H9 (cell line): ENCODE results near the gene RAB11B. TPM values are rescaled to one million over a fixed set of nuclear protein-coding genes. Genes with fewer than 3 reads are reported as not detected.

Experiments used
- DNase-seq: peaks from one replicate; pipeline ENCODE4 v3.0.0-alpha.2; 2017
- H2AFZ ChIP-seq: one replicate; pipeline ENCODE4 v1.6.1; 2013; ENCODE audit warnings: mild to moderate bottlenecking, low read length, control low read depth, moderate library complexity
- H2AK5ac ChIP-seq: 2 replicates; pipeline ENCODE4 v1.6.1; 2013; ENCODE audit warnings: low read length, control low read depth, mixed read lengths; ENCODE audit not compliant: insufficient read length
- H2BK120ac ChIP-seq: one replicate; pipeline ENCODE4 v1.6.1; 2013; ENCODE audit warnings: low read depth, mild to moderate bottlenecking, low read length, control low read depth, inconsistent platforms; ENCODE audit not compliant: poor library complexity, severe bottlenecking
- H2BK12ac ChIP-seq: 2 replicates; pipeline ENCODE4 v1.6.1; 2013; ENCODE audit warnings: low read length, control low read depth, mixed read lengths, low read depth; ENCODE audit not compliant: insufficient read length
- H2BK15ac ChIP-seq: 2 replicates; pipeline ENCODE4 v1.6.1; 2013; ENCODE audit warnings: low read depth, low read length, control low read depth
- H2BK20ac ChIP-seq: one replicate; pipeline ENCODE4 v1.6.1; 2013; ENCODE audit warnings: low read depth, mild to moderate bottlenecking, low read length, control low read depth, inconsistent platforms; ENCODE audit not compliant: poor library complexity, severe bottlenecking
- H2BK5ac ChIP-seq: 2 replicates; pipeline ENCODE4 v1.6.1; 2013; ENCODE audit warnings: low read length, control low read depth, mixed read lengths; ENCODE audit not compliant: insufficient read length
- H3K14ac ChIP-seq: 2 replicates; pipeline ENCODE4 v1.6.1; 2013; ENCODE audit warnings: low read length, control low read depth; ENCODE audit not compliant: insufficient read depth
- H3K18ac ChIP-seq: 2 replicates; pipeline ENCODE4 v1.6.1; 2013; ENCODE audit warnings: low read depth, mild to moderate bottlenecking, mixed read lengths, low read length, control low read depth; ENCODE audit not compliant: insufficient read length
- H3K23ac ChIP-seq: 2 replicates; pipeline ENCODE4 v1.6.1; 2013; ENCODE audit warnings: low read length, control low read depth, mixed read lengths, low read depth; ENCODE audit not compliant: insufficient read length
- H3K23me2 ChIP-seq: 2 replicates; pipeline ENCODE4 v1.6.1; 2013; ENCODE audit warnings: low read depth, mild to moderate bottlenecking, mixed read lengths, low read length, control low read depth; ENCODE audit not compliant: insufficient read length, poor library complexity, severe bottlenecking
- H3K27ac ChIP-seq: 2 replicates; pipeline ENCODE4 v1.5.1; 2013; ENCODE audit warnings: low read length, control low read depth, mixed read lengths, low read depth; ENCODE audit not compliant: insufficient read length
- H3K27me3 ChIP-seq: 2 replicates; pipeline ENCODE4 v1.6.1; 2013; ENCODE audit warnings: low read length, control low read depth, inconsistent platforms; ENCODE audit not compliant: insufficient read depth
- H3K4ac ChIP-seq: 2 replicates; pipeline ENCODE4 v1.6.1; 2013; ENCODE audit warnings: low read depth, mild to moderate bottlenecking, control low read depth, inconsistent platforms, low read length, moderate library complexity
- H3K4me1 ChIP-seq: 2 replicates; pipeline ENCODE4 v1.6.1; 2013; ENCODE audit warnings: low read length, control low read depth, inconsistent platforms; ENCODE audit not compliant: insufficient read depth
- H3K4me2 ChIP-seq: 2 replicates; pipeline ENCODE4 v1.6.1; 2013; ENCODE audit warnings: low read length, control low read depth, mixed read lengths; ENCODE audit not compliant: insufficient read length, insufficient read depth
- H3K56ac ChIP-seq: 2 replicates; pipeline ENCODE4 v1.6.1; 2013; ENCODE audit warnings: low read depth, mild to moderate bottlenecking, mixed read lengths, low read length, control low read depth; ENCODE audit not compliant: insufficient read length
- H3K79me1 ChIP-seq: 2 replicates; pipeline ENCODE4 v1.6.1; 2013; ENCODE audit warnings: low read depth, mild to moderate bottlenecking, moderate library complexity, low read length, control low read depth, inconsistent platforms; ENCODE audit not compliant: insufficient read depth, poor library complexity, severe bottlenecking
- H3K79me2 ChIP-seq: 2 replicates; pipeline ENCODE4 v1.6.1; 2013; ENCODE audit warnings: low read length, control low read depth, inconsistent platforms; ENCODE audit not compliant: insufficient read depth
- H3K9ac ChIP-seq: 2 replicates; pipeline ENCODE4 v1.6.1; 2013; ENCODE audit warnings: low read length, control low read depth, mixed read lengths; ENCODE audit not compliant: insufficient read length; ENCODE audit errors: extremely low read depth
- H3K9me3 ChIP-seq: one replicate; pipeline ENCODE4 v1.6.1; 2013; ENCODE audit warnings: low read depth, low read length, inconsistent platforms; ENCODE audit not compliant: control insufficient read depth
- H3T11ph ChIP-seq: one replicate; pipeline ENCODE4 v1.6.1; 2013; ENCODE audit warnings: mild to moderate bottlenecking, low read length, control low read depth, inconsistent platforms
- H4K20me1 ChIP-seq: one replicate; pipeline ENCODE4 v1.6.1; 2013; ENCODE audit not compliant: control insufficient read depth, insufficient read length, insufficient read depth
- H4K5ac ChIP-seq: 2 replicates; pipeline ENCODE4 v1.6.1; 2013; ENCODE audit warnings: low read depth, mild to moderate bottlenecking, mixed read lengths, low read length, control low read depth; ENCODE audit not compliant: insufficient read length
- H4K8ac ChIP-seq: replicated peaks from 2 replicates; pipeline ENCODE4 v1.6.1; 2013; ENCODE audit warnings: low read length, control low read depth, mixed read lengths, low read depth; ENCODE audit not compliant: insufficient read length
- H4K91ac ChIP-seq: 2 replicates; pipeline ENCODE4 v1.6.1; 2013; ENCODE audit warnings: low read depth, mild to moderate bottlenecking, moderate library complexity, mixed read lengths, low read length, control low read depth; ENCODE audit not compliant: insufficient read length
- H3K27ac Mint-ChIP-seq, 3 experiments: 2 replicates in 2 of 3; 3 replicates in 1 of 3; pipeline ENCODE4 v1.8.0; 2020 to 2021; ENCODE audit warnings: mixed read lengths in 3 of 3, mild to moderate bottlenecking in 1 of 3, moderate library complexity in 1 of 3
- H3K27me3 Mint-ChIP-seq: 2 replicates; pipeline ENCODE4 v1.8.0; 2021; ENCODE audit warnings: low read depth, mild to moderate bottlenecking, moderate library complexity, mixed read lengths
- H3K36me3 Mint-ChIP-seq, 3 experiments: 2 replicates in 2 of 3; 3 replicates in 1 of 3; pipeline ENCODE4 v1.8.0; 2020 to 2021; ENCODE audit warnings: low read depth in 3 of 3, mixed read lengths in 3 of 3; ENCODE audit not compliant: insufficient read depth in 1 of 3
- H3K4me1 Mint-ChIP-seq, 2 experiments: 2 replicates each; pipeline ENCODE4 v1.8.0; 2020; ENCODE audit warnings: mixed read lengths in 2 of 2
- H3K4me3 Mint-ChIP-seq, 2 experiments: 2 replicates in 1 of 2; 3 replicates in 1 of 2; pipeline ENCODE4 v1.8.0; 2020 to 2021; ENCODE audit warnings: mild to moderate bottlenecking in 2 of 2, mixed read lengths in 2 of 2, moderate library complexity in 1 of 2
- H3K9me3 Mint-ChIP-seq, 2 experiments: 2 replicates in 1 of 2; 3 replicates in 1 of 2; pipeline ENCODE4 v1.8.0; 2020; ENCODE audit warnings: mild to moderate bottlenecking in 2 of 2, mixed read lengths in 2 of 2, moderate library complexity in 1 of 2
- WGBS: extraction: QIAGEN DNeasy Blood & Tissue Kit; methylation state at CpG from one replicate; pipeline ENCODE4 v1.1.7; 2013; ENCODE audit warnings: missing lambda C conversion rate, low lambda C conversion rate, mixed read lengths; ENCODE audit not compliant: insufficient read length; ENCODE audit errors: extremely low coverage; 5-methylcytosine and 5-hydroxymethylcytosine counted together
- total RNA-seq: library from RNA; stranded (reverse); gene quantifications from 2 replicates; pipeline ENCODE4 v1.2.1, GENCODE V29; 2021
- TF ChIP-seq, protein P1 (sequence below): fragments of 200-600 bp; sonication (generic); conservative IDR thresholded peaks from 3 replicates; pipeline ENCODE4 v1.8.0; 2021; ENCODE audit warnings: antibody characterized with exemption, mild to moderate bottlenecking

The RAB11B gene
- total RNA-seq, 1 experiment from 2014 or later: 106 TPM

GRCh38 chr19:8451885-8452284, 61.7 kb downstream of the RAB11B start:
- Histone ChIP-seq H4K91ac (no peak overlapping the region), H3K79me2 (peaks cover 91% of the 10 kb centered on the region), H2BK12ac (no peak overlapping the region), H4K5ac (no peak overlapping the region), H3K4ac (no peak overlapping the region), H2BK5ac (no peak overlapping the region), H3T11ph (no peak overlapping the region), H2BK20ac (no peak overlapping the region), H4K8ac (no peak overlapping the region), H3K23ac (no peak overlapping the region), H3K27me3 (no peaks in the 10 kb centered on the region), H3K18ac (no peak overlapping the region), H3K4me2 (no peak overlapping the region), H3K79me1 (no peaks in the 10 kb centered on the region), H3K27ac (no peak overlapping the region), H3K9me3 (no peaks in the 10 kb centered on the region), H2AK5ac (no peak overlapping the region), H3K56ac (no peak overlapping the region), H2BK15ac (no peak overlapping the region), H3K23me2 (no peaks in the 10 kb centered on the region), H2BK120ac (no peak overlapping the region), H3K4me1 (peaks cover 10% of the 10 kb centered on the region), H4K20me1 (peaks cover 4% of the 10 kb centered on the region), H2AFZ (no peak overlapping the region), H3K14ac (no peak overlapping the region), H3K9ac (no peak overlapping the region)
- no peaks in the 10 kb centered on the region for H3K27me3 Mint-ChIP-seq
- H3K9me3 Mint-ChIP-seq: no peaks in the 10 kb centered on the region
- DNase-seq: no peak
- TF ChIP-seq, protein P1, sequence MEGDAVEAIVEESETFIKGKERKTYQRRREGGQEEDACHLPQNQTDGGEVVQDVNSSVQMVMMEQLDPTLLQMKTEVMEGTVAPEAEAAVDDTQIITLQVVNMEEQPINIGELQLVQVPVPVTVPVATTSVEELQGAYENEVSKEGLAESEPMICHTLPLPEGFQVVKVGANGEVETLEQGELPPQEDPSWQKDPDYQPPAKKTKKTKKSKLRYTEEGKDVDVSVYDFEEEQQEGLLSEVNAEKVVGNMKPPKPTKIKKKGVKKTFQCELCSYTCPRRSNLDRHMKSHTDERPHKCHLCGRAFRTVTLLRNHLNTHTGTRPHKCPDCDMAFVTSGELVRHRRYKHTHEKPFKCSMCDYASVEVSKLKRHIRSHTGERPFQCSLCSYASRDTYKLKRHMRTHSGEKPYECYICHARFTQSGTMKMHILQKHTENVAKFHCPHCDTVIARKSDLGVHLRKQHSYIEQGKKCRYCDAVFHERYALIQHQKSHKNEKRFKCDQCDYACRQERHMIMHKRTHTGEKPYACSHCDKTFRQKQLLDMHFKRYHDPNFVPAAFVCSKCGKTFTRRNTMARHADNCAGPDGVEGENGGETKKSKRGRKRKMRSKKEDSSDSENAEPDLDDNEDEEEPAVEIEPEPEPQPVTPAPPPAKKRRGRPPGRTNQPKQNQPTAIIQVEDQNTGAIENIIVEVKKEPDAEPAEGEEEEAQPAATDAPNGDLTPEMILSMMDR: no peak
- peaks cover 35 to 71% (median 58%) of the 10 kb centered on the region in 3 experiments for H3K36me3 Mint-ChIP-seq
- no CpG with 5 or more reads among the region's 3 CpGs for WGBS
- H3K27ac Mint-ChIP-seq: peak overlapping the region in 1 of 3 experiments; percentile 75; a peak in 2 of 7 replicates
- no peak overlapping the region; a peak in 1 of 5 replicates for H3K4me3 Mint-ChIP-seq
- H3K4me1 Mint-ChIP-seq: peaks cover 74 to 82% of the 10 kb centered on the region in 2 experiments
